Peyer's patch (tissue), 4 donors: ENCODE results near the gene BDKRB2. TPM values are rescaled to one million over a fixed set of nuclear protein-coding genes. Genes with fewer than 3 reads are reported as not detected.
A peak's percentile ranks its signal among the peaks of the same experiment; 100 is the strongest.

Experiments used
- DNase-seq, 3 donors: peaks; one replicate each; pipeline ENCODE4 v3.0.0-alpha.2; 2017 to 2019
- H3K27ac ChIP-seq, 4 donors: fragments of 200-600 bp; sonication (generic); one replicate each; pipeline ENCODE4 v1.5.1; 2016 to 2019
- H3K27me3 ChIP-seq, 2 donors: fragments of 200-600 bp; sonication (generic); one replicate each; pipeline ENCODE4 v1.5.1; 2019
- H3K36me3 ChIP-seq, 3 donors: fragments of 200-600 bp; sonication (generic); one replicate each; pipeline ENCODE4 v1.5.1; 2016 to 2019
- H3K4me1 ChIP-seq, 4 donors: fragments of 200-600 bp; sonication (generic); one replicate each; pipeline ENCODE4 v1.5.1; 2016 to 2019
- H3K4me3 ChIP-seq, 4 donors: fragments of 200-600 bp; sonication (generic); 1 replicate in 3 of 4; 2 replicates in 1 of 4; pipeline ENCODE4 v1.5.1; 2016 to 2019; ENCODE audit warnings: mild to moderate bottlenecking in 1 of 4
- H3K9me3 ChIP-seq, 4 donors: fragments of 200-600 bp; sonication (generic); one replicate each; pipeline ENCODE4 v1.5.1; 2016 to 2019; ENCODE audit warnings: mild to moderate bottlenecking in 1 of 4
- POLR2A ChIP-seq, 2 donors: fragments of 450-650 bp; IDR thresholded peaks; one replicate each; pipeline ENCODE4 v1.5.1; 2017; ENCODE audit warnings: antibody characterized with exemption in 2 of 2, mild to moderate bottlenecking in 2 of 2, moderate library complexity in 2 of 2
- total RNA-seq, 4 donors: library from RNA; depleted of rRNA; stranded (reverse); fragments of >200 nt; gene quantifications; one replicate each; pipeline ENCODE4 v1.1.0, GENCODE V29; 2016
- TF ChIP-seq, protein P1 (sequence below), 6 experiments: fragments of 450-650 bp in 4 of 6; fragments of 200-600 bp in 2 of 6; sonication (generic) in 1 of 6; IDR thresholded peaks; one replicate each; pipeline ENCODE4 v1.5.1; 2017 to 2019; ENCODE audit warnings: antibody characterized with exemption in 6 of 6, mild to moderate bottlenecking in 3 of 6, moderate library complexity in 1 of 6

Gene BDKRB2
- total RNA-seq, 4 donors from 2014 or later: 12.4 to 18.9 (median 16.9) TPM

DNA sequence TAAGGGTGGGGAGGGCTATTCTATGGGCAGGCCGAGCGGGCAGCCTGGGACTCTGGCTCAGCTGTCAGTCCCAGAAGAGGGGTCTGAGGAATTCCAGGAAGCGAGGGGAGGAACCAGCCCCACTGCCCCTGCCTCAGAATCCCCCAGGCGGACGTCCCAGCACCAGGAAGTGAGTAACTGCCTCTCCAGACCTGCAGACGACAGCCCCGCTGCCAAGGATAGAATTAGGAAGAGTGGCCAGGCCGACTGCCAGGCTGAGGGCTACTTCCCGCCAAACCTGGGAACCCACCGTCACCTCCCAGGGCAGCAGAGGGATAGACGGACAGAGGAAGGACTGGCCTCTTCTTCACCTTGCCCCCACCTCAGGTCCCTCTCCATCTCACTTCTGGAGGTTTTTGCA is 6.7 kb upstream of the BDKRB2 start:
- TF ChIP-seq, protein P1, sequence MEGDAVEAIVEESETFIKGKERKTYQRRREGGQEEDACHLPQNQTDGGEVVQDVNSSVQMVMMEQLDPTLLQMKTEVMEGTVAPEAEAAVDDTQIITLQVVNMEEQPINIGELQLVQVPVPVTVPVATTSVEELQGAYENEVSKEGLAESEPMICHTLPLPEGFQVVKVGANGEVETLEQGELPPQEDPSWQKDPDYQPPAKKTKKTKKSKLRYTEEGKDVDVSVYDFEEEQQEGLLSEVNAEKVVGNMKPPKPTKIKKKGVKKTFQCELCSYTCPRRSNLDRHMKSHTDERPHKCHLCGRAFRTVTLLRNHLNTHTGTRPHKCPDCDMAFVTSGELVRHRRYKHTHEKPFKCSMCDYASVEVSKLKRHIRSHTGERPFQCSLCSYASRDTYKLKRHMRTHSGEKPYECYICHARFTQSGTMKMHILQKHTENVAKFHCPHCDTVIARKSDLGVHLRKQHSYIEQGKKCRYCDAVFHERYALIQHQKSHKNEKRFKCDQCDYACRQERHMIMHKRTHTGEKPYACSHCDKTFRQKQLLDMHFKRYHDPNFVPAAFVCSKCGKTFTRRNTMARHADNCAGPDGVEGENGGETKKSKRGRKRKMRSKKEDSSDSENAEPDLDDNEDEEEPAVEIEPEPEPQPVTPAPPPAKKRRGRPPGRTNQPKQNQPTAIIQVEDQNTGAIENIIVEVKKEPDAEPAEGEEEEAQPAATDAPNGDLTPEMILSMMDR (IDR thresholded peaks at IDR 0.05): no peak
- no peak for DNase-seq
- Histone ChIP-seq H3K4me1 (no peaks in the 10 kb centered on the region), H3K27me3 (no peaks in the 10 kb centered on the region), H3K36me3 (no peaks in the 10 kb centered on the region), H3K4me3 (no peak overlapping the region), H3K27ac (peak overlapping the region in 1 of 4 donors; percentile 45), H3K9me3 (no peaks in the 10 kb centered on the region)

DNA sequence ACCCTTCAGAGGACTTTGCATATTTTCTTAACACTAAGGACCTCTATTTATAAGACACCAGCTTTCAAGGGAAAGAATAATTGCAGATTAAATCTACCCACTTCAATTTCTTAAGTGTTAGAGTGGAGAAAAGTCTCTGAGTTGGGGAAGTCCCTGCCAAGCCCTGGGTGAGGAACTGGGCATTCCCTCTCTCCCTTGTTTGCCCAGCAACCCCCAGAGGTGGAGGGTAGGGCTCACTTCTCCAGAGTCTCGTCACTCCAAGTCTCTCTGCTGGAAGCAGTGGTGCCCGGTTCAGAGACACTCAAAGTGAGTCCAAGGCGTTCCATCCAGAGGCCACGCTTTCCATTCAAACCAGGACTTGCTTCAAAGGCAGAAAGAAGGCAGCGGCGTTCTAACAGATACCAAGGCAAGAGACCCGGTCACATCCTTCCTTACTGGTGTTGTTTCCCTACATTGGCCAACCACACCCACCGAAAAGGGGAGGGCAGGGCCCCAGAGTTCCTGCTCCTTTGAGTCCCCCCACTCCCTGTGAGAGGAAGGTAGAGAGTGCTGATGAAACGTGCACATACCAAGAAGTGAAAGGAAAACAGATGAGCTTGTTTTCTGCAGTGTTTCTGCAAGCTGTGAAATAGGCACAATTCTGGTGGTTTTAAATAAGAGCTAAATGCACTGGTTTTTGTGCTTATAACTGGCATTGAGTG is 6.1 kb upstream of the BDKRB2 start:
- no peak for DNase-seq
- TF ChIP-seq POLR2A (IDR thresholded peaks at IDR 0.05): no peak
- TF ChIP-seq, protein P1 (IDR thresholded peaks at IDR 0.05): no peak
- no peak overlapping the region for H3K4me3 ChIP-seq
- H3K27ac ChIP-seq: peak overlapping the region in 1 of 4 donors; percentile 45
- peaks cover 0 to 1% (median 0%) of the 10 kb centered on the region in 4 donors for H3K4me1 ChIP-seq
- no peaks in the 10 kb centered on the region for H3K9me3 ChIP-seq
- H3K27me3 ChIP-seq: no peaks in the 10 kb centered on the region
- H3K36me3 ChIP-seq: no peaks in the 10 kb centered on the region

DNA sequence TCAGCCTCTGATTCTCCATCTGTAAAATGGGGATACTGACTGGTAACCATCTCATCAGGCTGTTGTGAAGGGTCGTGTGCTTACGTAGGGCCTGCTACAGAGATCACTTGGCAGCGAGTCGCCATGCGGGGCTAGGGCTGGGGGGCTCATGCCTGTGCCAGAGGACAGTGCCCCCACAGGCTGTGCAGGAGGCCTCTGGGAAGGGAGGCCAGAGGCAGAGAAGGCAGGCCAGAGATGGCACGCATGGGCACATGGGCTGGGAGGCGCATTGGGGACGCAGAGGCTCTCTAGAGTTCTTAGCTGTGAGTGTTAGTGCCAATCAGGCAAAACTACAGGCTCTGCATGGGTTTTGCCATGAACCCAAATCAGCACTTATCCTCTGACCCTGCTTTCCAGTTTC is 3.5 kb upstream of the BDKRB2 start:
- Histone ChIP-seq H3K27me3 (no peaks in the 10 kb centered on the region), H3K9me3 (no peaks in the 10 kb centered on the region), H3K36me3 (no peaks in the 10 kb centered on the region), H3K4me1 (peaks cover 0 to 15% (median 0%) of the 10 kb centered on the region in 4 donors), H3K27ac (no peak overlapping the region), H3K4me3 (no peak overlapping the region)
- no peak for DNase-seq
- TF ChIP-seq, protein P1 (IDR thresholded peaks at IDR 0.05): no peak
- TF ChIP-seq POLR2A (IDR thresholded peaks at IDR 0.05): no peak

DNA sequence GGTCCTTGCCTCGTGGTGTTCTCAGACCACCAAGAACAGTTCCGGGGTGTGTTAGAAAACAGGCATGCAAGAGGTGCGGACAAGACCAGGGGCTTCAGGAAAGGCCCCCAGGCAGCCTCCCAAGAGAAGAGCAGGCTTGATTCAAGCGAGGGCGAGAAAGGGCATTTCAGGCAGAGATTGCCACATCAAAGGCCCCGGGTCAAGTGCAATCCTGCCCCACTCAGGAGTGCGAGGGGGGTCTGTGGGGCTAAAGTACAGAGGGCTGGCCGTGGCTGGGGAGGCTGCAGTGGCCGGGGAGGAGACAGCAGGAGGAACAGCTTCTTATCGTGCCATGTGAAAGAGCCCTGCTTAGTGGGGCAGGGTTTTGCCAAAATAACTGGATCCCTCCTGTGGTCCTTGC is 2.7 kb upstream of the BDKRB2 start:
- TF ChIP-seq, protein P1 (IDR thresholded peaks at IDR 0.05): no peak
- no peak for TF ChIP-seq POLR2A (IDR thresholded peaks at IDR 0.05)
- DNase-seq: no peak

DNA sequence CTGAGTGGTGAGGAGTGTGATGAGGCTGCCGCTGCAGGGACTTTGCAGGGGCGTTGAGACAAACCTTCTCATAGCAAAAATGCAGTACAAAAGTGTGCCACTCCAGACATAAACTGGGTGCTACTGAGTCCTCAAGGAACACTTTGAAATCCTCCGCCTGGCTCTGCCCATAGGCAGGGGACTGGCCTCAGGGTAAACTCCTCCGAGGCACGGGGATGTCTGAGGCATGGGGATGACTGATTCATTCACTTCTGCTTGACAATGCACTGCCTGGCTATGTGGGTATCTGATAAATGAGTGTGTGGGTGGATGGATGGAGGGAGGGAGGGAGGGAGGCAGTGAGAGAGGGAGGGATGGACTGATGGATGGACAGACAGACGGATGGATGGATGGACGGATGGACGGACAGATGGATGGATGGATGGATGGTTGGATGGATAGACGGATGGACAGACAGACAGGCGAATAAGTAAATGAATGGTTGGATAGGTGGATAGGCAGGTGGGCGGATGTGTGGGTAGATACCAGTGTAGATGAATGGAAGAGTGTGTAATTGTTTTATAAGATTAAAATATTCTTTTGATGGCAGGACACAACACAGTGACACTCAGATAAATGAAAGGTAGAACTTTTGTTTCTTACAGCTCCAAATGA is 2.1 kb upstream of the BDKRB2 start:
- no peak for TF ChIP-seq POLR2A (IDR thresholded peaks at IDR 0.05)
- TF ChIP-seq, protein P1 (IDR thresholded peaks at IDR 0.05): no peak
- no peaks in the 10 kb centered on the region for H3K27me3 ChIP-seq
- DNase-seq: no peak
- no peak overlapping the region for H3K27ac ChIP-seq
- H3K4me1 ChIP-seq: peaks cover 0 to 28% (median 0%) of the 10 kb centered on the region in 4 donors
- no peaks in the 10 kb centered on the region for H3K36me3 ChIP-seq
- H3K9me3 ChIP-seq: no peaks in the 10 kb centered on the region
- H3K4me3 ChIP-seq: no peak overlapping the region

More for the DNA sequence above, 2.7 kb upstream of the BDKRB2 start:
- Histone ChIP-seq H3K36me3 (no peaks in the 10 kb centered on the region), H3K4me1 (peaks cover 0 to 23% (median 0%) of the 10 kb centered on the region in 4 donors), H3K4me3 (no peak overlapping the region), H3K27ac (no peak overlapping the region), H3K27me3 (no peaks in the 10 kb centered on the region), H3K9me3 (no peaks in the 10 kb centered on the region)
